ENCODE measurements around the gene EVL. TPM values are rescaled to one million over a fixed set of nuclear protein-coding genes. Genes with fewer than 3 reads are reported as not detected.
A peak's percentile ranks its signal among the peaks of the same experiment; 100 is the strongest.

Gene EVL, protein sequence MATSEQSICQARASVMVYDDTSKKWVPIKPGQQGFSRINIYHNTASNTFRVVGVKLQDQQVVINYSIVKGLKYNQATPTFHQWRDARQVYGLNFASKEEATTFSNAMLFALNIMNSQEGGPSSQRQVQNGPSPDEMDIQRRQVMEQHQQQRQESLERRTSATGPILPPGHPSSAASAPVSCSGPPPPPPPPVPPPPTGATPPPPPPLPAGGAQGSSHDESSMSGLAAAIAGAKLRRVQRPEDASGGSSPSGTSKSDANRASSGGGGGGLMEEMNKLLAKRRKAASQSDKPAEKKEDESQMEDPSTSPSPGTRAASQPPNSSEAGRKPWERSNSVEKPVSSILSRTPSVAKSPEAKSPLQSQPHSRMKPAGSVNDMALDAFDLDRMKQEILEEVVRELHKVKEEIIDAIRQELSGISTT
- total RNA-seq (2013; cell fraction: nucleolus; rRNA removed), result 1,242 and 1,365 TPM in 2 replicates
- total RNA-seq (2014; rRNA removed), result 92.2 and 98.6 TPM in 2 replicates
- total RNA-seq (2014; rRNA removed; fragmentation: Illumina TruSeq; extraction: Trizol), result 87.4 and 87.6 TPM in 2 replicates
- 104 and 112 TPM in 2 replicates for total RNA-seq (2021)
- 102 TPM for polyA plus RNA-seq (2011; ENCODE audit: low read depth)
- 226 and 341 TPM in 2 replicates for polyA plus RNA-seq (2011; rRNA removed)
- 282 and 297 TPM in 2 replicates for polyA plus RNA-seq (2011; cell fraction: cytosol; rRNA removed)
- 1,111 and 1,225 TPM in 2 replicates for polyA plus RNA-seq (2011; cell fraction: nucleus; rRNA removed)
- polyA plus RNA-seq (2012), result 138 and 162 TPM in 2 replicates
- polyA plus RNA-seq (2014; fragmentation: Illumina TruSeq; extraction: Trizol), result 115 and 128 TPM in 2 replicates
- polyA plus RNA-seq (2014; fragmentation: Nextera tagmentation; extraction: Ambion mirVana), result 10 to 100 TPM; 11.9 to 13.6 TPM
- 118 and 128 TPM in 2 replicates for polyA plus RNA-seq (2014; rRNA removed)
- polyA plus RNA-seq (2016; fragmentation: Nextera tagmentation; extraction: Ambion mirVana), result 10 to 100 TPM; 33.5 to 35.4 TPM
- 273 and 309 TPM in 2 replicates for polyA minus RNA-seq (2011; rRNA and poly(A)+ RNA removed)
- polyA minus RNA-seq (2011; cell fraction: cytosol; rRNA and poly(A)+ RNA removed), result 71.8 and 79.0 TPM in 2 replicates
- 230 and 324 TPM in 2 replicates for polyA minus RNA-seq (2011; cell fraction: nucleus; rRNA and poly(A)+ RNA removed)
- Bru-seq, nascent RNA, result percentile 86 among the genes with signal in this experiment
- BruChase-seq, experiment 1, labeled RNA remaining after a 6-hour chase, result percentile 83 among the genes with signal in this experiment
- BruChase-seq, experiment 2, labeled RNA remaining after a 2-hour chase, result percentile 77 among the genes with signal in this experiment
- long read RNA-seq, experiment 1, partial matches to known transcripts, result 0 of 6 reads
- long read RNA-seq, experiment 1, other reads (novel, unspliced or antisense), result 4 of 6 reads
- long read RNA-seq, experiment 2, transcript EVL-224 (3 exons, 501 nt), result major isoform, 26 of 109 reads
- long read RNA-seq, experiment 2, partial matches to known transcripts, result 5 of 109 reads
- long read RNA-seq, experiment 2, other reads (novel, unspliced or antisense), result 69 of 109 reads

DNA sequence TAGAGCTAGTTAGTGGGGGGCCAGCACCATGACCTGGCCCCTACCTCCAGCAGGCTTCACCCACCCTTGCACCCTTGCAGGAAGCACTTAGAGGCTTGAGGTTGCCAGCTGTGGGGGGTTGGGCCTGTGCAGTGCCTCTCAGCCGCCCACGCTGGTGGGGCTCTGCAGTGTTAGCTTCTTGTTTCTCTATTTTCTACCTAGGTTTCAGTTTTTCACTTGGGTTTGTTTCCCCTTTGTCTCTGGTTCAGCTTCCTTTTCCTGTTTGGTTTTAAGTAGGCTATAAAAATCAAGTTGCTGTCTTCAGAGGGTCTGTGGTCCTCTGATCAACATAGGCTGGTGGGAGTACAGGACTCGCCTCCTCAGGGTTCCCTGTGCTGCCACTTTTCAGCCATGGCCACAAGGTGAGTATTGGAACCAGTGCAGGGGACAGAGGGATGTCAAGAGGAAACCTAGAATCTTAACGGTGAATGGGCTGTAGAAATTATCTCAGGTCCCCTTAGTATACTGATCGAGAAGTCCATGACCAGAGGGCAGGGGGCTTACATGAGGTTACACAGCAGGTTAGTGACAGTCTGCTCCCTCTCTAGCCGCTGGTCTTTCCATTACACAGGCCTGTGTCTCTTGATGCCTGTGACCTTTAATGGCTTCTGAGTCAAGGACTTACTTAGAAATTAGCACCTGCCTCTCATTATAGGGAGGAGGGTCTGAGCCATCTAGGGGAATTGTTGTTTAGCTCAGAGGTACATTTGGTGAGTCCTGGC, at the start of gene EVL:
Gene EVL (plus strand): TSS at position 312 of the 761 bp plus-strand sequence. CDS start 79 bp downstream, at position 391.
- intact Hi-C loops (cut with micrococcal nuclease; ENCODE audit: unreplicated experiment) (loop anchor here (5.0 kb wide), 4 partner anchors 68 to 312 kb away; partner anchors contain the start of genes WDR25 and YY1), in situ Hi-C loops (cut with MboI) (no loop called here)
- ChIA-PET POLR2A (interaction anchor here (0.5 to 6.4 kb wide), 6 partner anchors 9 to 230 kb away, joined by 3 to 51 read pairs (median 4); no protein-coding TSS in a partner anchor), SMC1A (ENCODE audit: uncharacterized antibody, unreplicated experiment) (interaction anchor here (0.7 to 3.0 kb wide), 14 partner anchors 8 to 150 kb away, joined by 3 to 18 read pairs (median 3); no protein-coding TSS in a partner anchor), RAD21 (ENCODE audit: unreplicated experiment) (interaction anchor here (0.7 to 6.3 kb wide), 17 partner anchors 8 to 310 kb away, joined by 3 to 33 read pairs (median 5); a partner anchor contains a TSS), CTCF (interaction anchor here (0.9 to 12.8 kb wide), 11 partner anchors 10 to 128 kb away, joined by 3 to 156 read pairs (median 6); no protein-coding TSS in a partner anchor)
- ATAC-seq (peak; percentile 57), FAIRE-seq (peak; percentile 75), DNase-seq (ENCODE audit: low read depth, low spot score) (peak; percentile 81)
- 0% methylated on average over 6 of the region's 6 CpGs for WGBS (ENCODE audit: insufficient coverage, insufficient replicate concordance, low lambda C conversion rate, missing lambda C conversion rate)
- peak within 1 kb of the TSS; percentile 93 for H3K4me2 ChIP-seq (ENCODE audit: control insufficient read depth, insufficient read depth)
- no TSS peak for BruUV-seq (replicated peaks)
- no peaks in the 10 kb centered on the region for H4K20me1 ChIP-seq (ENCODE audit: control insufficient read depth, insufficient read depth)
- H2AFZ ChIP-seq (ENCODE audit: control insufficient read depth, low read depth, low read length), result peak within 1 kb of the TSS; percentile 30
- H3K79me2 ChIP-seq (ENCODE audit: control insufficient read depth, insufficient read depth, low read length), result peaks cover 57% of the 10 kb centered on the region
- H3K9ac ChIP-seq (ENCODE audit: control insufficient read depth, insufficient read depth, low read length), result peak within 1 kb of the TSS; percentile 80
- H3K4me1 ChIP-seq (ENCODE audit: control insufficient read depth, insufficient read depth, low read length), result peaks cover 56% of the 10 kb centered on the region
- peak within 1 kb of the TSS; percentile 75 for H3K4me3 ChIP-seq
- no peaks in the 10 kb centered on the region for H3K36me3 ChIP-seq (ENCODE audit: control insufficient read depth in 2 of 2, insufficient read depth in 2 of 2, low read length in 1 of 2)
- H3K27ac ChIP-seq (ENCODE audit: control insufficient read depth, insufficient read depth), result peak within 1 kb of the TSS; percentile 84
- H3K27me3 ChIP-seq (replicated peaks in 1 of 2; ENCODE audit: control insufficient read depth in 2 of 2, insufficient read depth in 2 of 2, low read length in 1 of 2), result no peaks in the 10 kb centered on the region
- no peaks in the 10 kb centered on the region for H3K9me3 ChIP-seq (replicated peaks; ENCODE audit: control insufficient read depth, insufficient read depth, low read length)
- peak; percentile 86 for TF ChIP-seq ZNF687 (IDR thresholded peaks at IDR 0.05)
- TF ChIP-seq EED (IDR thresholded peaks at IDR 0.05; ENCODE audit: low read depth), result no peak; the same call in 1 of the 2 replicates
- peak; percentile 83 for TF ChIP-seq DPF2 (IDR thresholded peaks at IDR 0.05)
- TF ChIP-seq TBL1XR1 (IDR thresholded peaks at IDR 0.05; ENCODE audit: low read depth, low read length), result peak; percentile 81; the same call in 1 of the 2 replicates
- peak; percentile 96 for TF ChIP-seq IKZF1 (conservative IDR thresholded peaks at IDR 0.05)
- 0 out of 2 replicates have a peak, but pooled peaks have one; percentile 23 for TF ChIP-seq CBX5 (IDR thresholded peaks at IDR 0.05; ENCODE audit: low read depth)
- TF ChIP-seq ZSCAN29 (IDR thresholded peaks at IDR 0.05), result 0 out of 2 replicates have a peak, but pooled peaks have one; percentile 20
- peak; percentile 56; the same call in 1 of the 2 replicates for TF ChIP-seq FOXM1 (IDR thresholded peaks at IDR 0.05; ENCODE audit: low read depth, low read length)
- TF ChIP-seq GABPA (IDR thresholded peaks at IDR 0.05; ENCODE audit: low read depth), result peak; percentile 62; the same call in 1 of the 2 replicates
- TF ChIP-seq MYB (IDR thresholded peaks at IDR 0.05; ENCODE audit: borderline replicate concordance, low read depth, low read length), result no peak

Measured in GM12878 (cell line).